HG03066 (cell line): ENCODE data around the gene CUX1.
"Not testable (repeated sequence)": the region's sequence is repeated elsewhere in the genome, so short reads cannot be mapped to it uniquely, and the experiment has no call there.

Experiments used
- ATAC-seq: cut with Tn5 transposase; IDR thresholded peaks from one replicate; pipeline ENCODE4 v1.9.1; 2021; ENCODE audit warnings: low read depth; ENCODE audit not compliant: unreplicated experiment

Gene CUX1

DNA sequence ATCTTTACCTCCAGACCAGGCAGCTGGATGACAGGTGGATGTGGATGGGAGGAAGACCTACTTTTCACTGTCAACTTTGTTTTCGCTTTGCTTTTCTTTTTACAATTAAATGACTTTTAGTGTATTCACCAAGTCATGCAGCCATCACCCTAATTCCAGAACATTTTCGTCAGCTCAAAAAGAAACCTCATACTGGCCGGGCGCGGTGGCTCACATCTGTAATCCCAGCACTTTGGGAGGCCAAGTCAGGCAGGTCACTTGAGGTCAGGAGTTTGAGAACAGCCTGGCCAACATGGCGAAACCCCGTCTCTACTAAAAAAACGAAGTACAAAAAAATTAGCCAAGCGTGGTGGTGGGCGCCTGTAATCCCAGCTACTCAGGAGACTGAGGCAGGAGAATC is 234.3 kb downstream of the CUX1 start:
- ATAC-seq, result not testable (repeated sequence)

DNA sequence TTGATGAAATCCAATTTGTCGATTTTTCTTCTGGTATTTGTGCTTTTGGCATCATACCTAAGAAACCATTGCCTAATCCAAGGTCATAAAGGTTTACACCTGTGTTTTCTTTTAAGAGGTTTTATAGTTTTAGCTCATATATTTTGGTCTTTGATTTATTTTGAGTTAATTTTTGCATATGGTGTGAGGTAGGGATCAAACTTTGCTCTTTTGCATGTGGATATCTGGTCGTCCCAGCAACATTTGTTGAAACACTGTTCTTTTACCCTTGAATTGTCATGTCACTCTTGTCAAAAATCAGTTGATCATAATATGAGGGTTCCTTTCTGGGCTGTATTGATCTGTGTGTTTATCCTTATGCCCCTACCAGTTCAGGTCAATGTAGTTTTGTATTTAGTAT is 236.7 kb downstream of the CUX1 start:
- ATAC-seq, result no peak

DNA sequence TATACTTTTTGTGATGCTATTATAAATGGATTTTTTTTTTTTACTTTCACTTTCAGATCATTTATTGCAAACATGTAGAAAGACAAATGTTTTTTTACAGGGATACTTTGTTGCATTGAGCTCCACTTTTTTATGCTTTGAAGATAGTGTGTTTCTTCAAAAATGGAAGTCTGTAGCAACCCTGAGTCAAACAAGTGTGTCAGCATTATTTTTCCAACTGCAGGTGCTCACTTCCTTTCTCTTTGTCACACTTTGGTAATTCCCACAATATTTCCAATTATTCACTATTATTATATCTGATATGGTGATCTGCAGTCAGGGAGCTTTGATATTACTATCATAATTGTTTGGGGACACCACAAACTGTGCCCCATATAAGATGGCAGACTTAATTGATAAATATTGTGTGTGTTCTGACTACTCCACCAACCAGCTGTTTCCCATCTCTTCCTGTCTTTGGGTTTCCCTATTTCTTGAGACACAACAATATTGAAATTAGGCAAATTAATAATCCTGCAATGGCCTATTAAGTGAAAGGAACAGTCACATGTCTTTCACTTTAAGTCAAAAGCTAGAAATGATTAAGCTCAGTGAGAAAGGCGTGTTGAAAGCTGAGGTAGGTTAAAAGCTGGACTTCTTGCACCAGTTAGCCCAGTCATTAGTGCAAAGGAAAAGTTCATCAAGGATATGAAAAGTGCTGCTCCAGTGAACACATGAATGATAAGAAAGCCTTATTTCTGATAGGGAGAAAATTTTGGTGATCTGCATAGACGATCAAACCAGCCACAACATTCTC is 238.0 kb downstream of the CUX1 start:
- ATAC-seq, result no peak

DNA sequence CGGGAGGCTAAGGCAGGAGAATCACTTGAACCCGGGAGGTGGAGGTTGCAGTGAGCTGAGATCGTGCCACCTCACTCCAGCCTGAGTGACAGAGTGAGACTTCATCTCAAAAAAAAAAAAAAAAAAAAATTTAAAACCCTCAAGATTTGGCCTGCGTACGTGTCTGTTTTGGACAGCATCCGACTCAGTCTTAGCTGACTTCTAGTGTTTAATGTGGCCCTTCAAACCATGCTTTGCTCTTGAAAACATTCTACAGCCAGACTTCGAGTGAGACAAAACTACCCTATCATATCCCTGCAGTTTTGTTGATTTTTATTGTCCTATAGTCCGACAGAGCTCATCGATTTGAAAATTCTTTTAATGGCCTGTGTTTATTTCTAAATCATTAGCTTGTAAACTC is 242.1 kb downstream of the CUX1 start:
- no peak for ATAC-seq

DNA sequence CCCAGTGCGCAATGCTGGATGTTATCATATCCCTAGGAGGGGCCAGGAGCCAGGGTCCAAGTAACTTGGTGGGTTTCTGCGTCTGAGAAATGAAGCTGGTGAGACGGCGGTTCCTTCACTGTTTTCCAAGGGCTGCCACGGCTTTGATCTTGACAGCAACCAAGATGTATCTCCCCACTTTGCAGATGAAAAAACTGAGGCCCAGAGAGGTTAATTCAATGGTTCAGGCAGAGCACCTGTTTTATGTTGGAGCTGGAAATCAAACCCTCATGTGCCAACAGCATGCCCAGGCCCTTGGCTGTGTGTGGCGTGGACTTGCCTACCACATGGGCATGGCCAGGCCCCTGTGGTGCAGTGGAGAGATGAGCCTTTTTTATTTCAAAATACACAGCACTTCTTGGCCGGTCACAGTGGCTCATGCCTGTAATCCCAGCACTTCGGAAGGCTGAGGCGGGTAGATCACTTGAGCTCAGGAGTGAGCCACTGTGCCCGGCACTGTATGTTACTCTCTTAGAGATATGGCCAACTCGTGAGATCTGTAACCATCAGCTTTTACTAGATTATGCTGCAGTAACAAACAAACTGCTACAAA is 244.0 kb downstream of the CUX1 start:
- no peak for ATAC-seq

DNA sequence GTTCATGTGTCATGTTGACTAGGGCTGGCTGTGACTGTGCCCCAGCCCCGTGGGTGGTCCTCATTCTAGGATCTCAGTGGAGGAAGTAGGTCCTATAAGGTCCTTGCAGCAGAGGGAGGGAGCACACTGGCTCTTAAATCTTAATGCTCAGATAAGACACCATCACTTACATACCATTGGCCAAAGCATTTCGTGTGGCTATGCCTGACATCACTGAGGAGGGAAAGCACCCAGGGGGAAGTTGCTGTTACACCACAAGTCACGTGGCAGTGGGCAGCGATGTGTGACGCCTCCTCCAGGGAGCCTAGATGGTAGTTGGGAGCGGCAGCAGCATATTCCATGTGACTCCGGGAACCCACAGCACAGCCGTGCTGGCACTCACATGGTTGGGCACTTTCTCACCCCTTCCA is 244.6 kb downstream of the CUX1 start:
- no peak for ATAC-seq

DNA sequence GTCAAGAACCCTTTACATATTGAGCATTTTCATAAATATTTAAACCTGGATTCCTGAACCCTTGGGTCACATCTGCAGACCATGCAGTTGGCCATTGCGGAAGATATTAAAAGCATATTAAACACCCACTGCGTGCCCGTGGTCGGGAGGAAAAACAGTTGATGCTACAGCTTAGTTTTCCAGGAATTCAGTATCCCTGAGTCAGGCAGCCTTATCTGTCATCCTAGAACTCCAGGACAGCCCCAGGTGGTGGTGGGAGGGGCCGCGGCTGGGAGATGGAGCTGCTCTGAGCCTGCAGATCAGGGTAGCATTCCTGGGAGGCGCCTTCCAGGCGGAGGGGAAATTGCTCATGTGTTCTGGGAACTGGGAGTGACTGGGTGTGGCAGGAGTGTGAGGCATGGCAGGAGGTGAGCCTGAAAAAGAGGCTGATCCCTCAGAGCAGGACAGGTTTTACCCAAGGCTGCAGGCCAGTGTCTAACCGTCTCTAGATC is 246.3 kb downstream of the CUX1 start:
- ATAC-seq, result no peak

DNA sequence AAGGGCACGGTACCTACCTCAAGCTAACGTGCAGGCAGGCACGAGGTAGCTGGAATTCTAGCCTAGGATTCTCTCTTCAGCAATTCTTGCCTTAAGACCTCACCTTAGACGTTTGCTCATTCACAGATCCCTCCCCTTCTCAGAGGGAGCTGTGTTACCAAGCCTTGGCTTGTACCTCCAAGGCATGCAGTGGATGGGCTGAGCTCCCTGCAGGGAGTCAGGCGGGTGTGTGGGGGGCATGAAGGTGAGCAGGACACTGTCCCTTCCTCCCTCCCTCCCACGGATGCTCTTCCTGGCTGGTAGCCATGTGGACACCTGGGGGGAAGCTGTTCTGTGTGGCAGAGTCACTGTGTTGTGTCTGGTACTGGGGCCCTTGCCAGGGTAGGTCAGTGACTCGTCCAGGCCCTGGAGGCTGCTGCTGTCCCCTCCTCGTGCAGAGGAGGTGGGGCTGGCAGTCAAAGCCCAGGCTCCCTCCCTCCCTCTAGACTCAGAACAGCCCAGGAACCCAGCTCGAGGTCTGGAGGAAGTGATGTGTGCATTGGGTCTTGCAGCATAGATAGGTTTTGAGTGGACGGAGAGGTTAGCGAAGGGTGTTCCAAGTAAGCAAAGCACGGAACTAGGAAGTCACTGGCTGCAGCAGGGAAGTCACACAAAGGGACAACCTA is 247.1 kb downstream of the CUX1 start:
- ATAC-seq, result no peak

DNA sequence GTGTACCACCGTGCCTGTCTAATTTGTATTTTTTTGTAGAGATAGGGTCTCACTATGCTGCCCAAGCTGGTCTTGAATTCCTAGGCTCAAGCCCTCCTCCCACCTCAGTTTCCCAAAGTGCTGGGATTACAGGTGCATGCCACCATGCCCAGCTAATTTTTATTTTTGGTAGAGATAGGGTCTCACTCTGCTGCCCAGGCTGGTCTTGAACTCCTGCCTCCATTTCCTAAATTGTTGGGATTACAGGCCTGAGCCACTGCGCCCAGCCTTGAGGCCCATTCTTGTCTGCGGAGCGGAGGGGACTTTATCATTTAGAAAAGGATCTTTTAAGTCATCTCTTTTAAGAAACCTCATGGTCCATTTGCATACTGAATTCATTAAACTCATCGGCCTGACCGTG is 247.8 kb downstream of the CUX1 start:
- ATAC-seq, result no peak

DNA sequence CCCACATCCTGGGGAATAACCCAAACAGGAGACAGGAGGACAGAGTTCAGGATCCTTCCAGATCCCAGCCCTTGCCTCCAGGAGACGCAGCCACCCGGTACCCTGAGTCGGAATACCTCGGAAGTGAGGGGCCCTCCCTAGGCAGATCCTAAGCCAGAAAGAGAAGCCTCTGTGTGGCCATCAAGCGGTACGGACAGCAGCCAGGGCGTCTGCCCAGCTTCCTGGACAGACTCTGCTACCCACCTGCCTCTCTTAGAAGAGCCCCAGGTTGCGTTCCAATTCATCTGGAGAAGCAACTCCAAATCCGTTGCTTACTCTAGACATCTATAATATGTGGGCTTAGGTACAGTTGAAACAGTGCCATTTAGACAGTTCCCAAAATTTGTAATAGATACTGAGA is 249.1 kb downstream of the CUX1 start:
- no peak for ATAC-seq

DNA sequence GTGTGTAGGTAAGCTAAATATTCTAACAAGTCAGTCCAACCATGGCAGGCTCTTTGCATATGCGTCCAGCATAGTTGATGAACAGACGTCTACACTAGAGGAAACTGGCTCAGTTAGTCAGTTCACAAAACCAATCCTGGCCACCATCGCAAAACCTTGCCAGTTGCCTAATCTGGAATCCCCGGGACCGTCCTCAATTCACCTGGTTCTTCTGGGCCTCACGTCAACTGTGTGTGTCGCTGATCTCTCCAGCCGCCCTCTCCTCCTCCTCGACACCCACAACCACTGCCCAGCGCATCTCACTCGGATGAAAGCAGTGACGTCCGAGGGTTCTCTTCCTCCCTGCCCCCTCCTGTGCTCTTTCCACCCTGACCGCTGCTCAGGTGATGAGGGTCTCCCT is 251.4 kb downstream of the CUX1 start:
- no peak for ATAC-seq

DNA sequence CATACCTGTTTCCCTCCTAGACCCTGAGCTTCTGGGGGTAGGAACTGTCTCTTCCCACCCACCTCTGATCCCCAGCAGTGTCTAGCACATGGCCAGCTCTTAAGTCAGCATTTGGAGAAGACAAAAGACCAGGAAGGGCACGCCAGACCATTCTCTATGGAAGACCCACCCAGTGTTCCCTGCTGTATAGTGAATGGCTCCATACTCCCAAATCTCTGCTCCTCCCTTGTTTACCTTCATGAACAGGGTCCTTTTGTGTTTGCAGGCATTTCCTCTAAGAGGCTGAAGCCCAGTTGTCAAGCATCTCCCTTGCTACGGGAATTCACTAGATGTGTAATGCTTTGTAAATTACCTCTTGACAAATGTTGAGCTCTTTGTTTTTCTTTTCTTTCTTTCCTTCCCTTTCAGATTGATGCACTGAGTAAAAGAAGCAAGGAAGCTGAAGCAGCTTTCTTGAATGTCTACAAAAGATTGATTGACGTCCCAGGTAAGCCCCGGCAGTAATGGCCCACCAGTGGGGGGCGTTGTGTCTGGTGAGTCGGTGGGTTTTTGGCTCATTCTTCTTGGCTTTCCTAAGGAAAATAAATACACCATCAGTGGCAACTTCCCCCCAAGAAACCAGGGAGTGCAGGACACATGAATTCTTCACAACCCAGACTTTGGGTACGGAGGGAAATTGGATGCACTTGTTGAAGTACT is 252.7 kb downstream of the CUX1 start:
- ATAC-seq, result no peak

DNA sequence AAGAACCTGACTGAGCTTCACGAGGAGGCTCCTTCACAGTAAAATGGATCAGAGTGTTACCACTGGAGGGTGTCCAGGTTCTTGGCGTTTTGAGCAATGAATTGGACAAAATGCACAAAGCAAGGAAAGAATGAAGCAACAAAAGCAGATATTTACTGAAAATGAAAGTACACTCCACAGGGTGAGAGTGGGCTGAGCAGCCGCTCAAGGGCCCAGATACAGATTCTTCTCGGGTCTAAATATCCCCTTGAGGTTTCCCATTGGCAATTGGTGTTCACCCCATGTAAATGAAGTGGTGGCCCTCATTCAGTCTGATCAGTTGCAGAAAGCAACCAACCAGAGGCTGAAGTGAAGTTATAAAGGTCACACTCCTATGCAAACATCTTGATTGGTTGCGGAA is 254.6 kb downstream of the CUX1 start:
- ATAC-seq, result no peak

DNA sequence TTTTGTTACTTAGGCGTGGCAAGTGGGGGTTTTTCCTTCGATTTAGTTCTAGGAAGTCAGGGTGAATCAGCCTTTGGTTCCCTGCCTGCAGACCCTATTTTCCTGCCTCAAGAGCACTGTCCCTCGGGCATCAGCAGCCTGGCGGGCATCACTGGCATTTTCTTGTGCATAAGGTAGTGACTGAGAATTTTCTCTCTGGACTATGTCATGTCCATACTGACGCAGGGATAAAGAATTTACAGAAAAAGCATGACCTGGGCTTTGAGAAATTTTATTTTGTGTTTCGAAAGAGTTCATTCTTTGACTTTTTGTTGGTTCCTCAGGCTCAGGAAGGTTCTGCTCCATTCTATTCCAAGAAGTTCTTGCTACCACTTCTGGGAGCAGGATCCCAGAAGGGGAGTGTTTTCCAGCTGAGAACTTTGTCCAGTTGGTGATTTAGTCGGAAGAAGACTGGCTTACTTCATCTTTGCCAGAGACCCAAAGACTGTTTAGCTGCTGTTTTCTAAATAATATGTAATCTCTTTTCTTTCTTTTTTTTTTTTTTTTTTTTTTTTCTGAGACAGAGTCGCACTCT is 255.3 kb downstream of the CUX1 start:
- ATAC-seq, result no peak

DNA sequence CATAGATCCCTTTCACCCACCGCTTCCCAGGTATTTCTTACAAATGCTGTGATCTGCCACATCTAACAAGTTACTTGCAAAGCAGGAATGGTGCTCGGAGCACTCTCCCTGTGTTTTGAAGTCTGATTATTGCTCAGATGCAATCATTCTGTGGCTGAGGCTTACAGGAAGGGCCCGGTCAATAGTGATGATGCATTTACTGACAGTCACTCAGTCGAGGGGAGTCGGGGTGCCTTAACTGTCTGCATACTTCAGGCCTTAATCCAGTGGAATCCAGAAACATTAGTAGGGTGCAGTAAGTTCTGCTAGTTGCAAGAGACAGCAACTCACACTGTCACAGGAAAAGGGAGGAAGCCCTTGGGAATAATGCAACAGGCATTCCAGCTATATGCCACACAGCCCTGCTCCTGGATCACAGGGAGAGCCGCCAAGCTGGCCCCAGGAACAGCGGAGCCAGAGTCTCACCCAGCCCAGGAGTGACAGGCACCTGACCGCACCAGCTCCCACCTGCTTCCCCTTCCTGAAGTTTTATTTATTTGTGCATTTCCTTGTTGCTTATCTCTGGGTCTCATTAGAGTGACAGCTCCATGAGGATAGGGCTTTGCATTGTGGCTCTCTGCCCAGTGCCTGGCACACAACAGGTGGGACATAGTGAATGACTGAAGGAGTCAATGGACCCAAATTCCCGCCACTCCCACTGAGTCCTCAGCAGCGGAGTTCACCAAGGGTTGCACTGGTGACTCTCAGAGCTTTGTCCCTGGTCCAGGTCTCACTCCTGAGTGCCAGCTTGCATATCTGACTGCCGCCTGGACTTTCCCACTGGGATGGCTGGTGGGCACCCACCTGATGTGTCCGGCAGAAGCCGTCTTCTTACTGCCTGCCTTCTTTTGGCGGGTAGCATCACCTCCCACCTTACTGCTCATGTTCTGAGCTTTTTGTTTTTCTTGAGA is 256.8 kb downstream of the CUX1 start:
- ATAC-seq, result no peak

DNA sequence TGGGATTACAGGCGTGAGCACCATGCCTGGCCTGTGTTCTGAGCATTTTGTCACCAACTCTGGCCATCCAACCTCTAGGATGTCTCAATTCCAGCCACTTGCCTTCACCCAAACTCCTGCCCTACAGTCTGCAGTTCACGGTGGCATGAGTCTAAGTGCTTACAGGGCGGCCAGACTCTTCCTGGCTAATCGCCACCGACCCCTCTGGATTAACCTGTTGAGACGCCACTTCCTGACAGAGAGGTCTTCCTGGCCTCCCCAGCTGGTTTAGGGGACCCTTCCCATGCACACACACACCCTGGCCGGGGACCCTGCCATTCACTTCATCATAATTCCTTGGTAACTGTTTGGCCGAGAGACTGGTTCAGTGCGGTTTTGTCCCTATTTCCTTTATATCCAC is 257.7 kb downstream of the CUX1 start:
- no peak for ATAC-seq

DNA sequence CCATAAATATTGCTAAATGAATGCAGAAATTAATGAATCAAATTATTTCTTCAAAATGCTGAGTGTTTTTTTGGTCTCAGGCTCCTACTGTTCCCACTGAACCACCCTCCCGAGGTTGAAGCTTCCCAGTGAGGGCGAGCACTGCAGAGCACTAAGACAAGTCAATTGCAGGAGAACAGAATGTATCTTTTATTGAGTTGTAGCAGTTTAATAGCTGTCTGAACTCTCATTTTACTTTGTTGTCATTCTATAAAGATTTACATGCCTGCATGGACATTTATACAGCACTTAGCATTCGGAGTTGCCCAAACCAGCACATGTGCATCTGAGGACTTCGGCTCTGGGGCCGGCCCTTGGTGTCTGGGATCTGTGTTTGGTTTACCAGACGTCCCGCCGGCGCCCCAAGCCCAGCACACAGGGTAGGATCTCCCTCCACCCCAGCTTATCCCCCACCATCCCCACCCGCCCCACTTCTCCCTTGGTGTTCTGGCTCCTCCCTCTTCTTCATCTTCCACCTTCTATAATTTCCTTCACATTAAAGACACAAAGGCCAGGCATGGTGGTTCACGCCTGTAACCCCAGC is 258.2 kb downstream of the CUX1 start:
- no peak for ATAC-seq

DNA sequence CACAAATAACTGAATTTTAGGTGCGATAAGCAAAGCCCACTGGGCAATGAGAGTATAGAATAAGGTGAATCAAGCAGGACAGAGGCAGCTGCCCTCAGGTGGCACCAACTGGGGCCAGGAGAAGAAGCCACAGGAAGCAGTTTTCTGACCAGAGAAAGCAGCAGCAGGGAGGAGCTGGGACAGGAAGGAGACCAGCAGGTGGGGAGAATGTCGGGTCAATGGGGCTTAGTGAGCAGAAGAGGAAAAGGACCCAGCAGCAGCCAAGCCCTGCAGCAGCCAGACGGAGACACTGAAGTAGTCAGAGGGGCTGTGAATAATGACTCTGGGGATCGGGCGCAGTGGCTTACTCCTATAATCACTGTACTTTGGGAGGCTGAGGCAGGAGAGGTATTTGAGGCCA is 259.7 kb downstream of the CUX1 start:
- ATAC-seq, result no peak
